Erythroblast (primary cell): ENCODE measurements around the gene PPP2R1A.
"Not testable (repeated sequence)": the region's sequence is repeated elsewhere in the genome, so short reads cannot be mapped to it uniquely, and the experiment has no call there.

ENCODE experiments used
- DNase-seq, 2 experiments: peaks; one replicate each; lab custom pipeline; 2025; lab: John Stamatoyannopoulos, UW
- GATA1 ChIP-seq: IDR thresholded peaks from 2 replicates; pipeline ENCODE4 v1.6.1; 2011; ENCODE audit warnings: low read depth, mild to moderate bottlenecking, control low read depth, low read length, moderate library complexity
- POLR2A ChIP-seq: IDR thresholded peaks from 2 replicates; pipeline ENCODE4 v1.6.1; 2011; ENCODE audit warnings: mild to moderate bottlenecking, low read length

The PPP2R1A gene

DNA sequence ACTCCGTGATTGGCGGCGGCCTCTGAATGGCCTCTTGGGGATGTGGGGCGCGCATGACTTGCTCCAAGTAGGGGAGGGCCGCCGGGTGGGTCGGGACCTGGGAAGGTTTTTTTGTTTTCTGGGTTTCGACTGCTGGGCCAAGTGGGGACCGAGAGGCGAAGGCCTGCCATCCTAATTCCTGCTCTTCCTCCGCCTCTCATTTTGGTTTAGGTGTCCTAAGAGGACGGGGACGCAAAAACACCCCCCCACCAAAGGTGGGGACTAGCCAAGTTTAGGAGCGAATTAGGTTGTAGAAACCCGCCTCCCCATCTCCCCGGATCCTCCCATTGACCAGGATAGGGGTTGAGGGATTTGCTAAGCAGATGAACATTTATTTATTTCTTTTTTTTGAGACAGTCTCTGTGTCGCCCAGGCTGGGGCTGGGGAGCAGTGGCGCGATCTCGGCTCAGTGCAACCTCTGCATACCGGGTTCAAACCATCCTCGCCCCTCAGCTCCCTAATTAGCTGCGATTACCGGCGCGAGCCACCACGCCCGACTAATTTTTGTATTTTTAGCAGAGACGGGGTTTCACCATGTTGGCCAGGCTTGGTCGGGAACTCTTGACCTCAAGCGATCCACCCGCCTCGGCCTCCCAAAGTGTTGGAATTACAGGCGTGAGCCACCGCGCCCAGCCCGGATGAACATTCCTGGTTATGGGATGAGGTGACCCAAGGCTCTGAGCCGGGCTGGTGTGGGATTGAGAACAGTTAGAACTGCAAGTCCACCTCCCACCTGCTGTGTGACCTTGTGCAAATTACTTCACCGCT is 838 bp downstream of the PPP2R1A start:
- DNase-seq, result no peak
- TF ChIP-seq POLR2A (no peak), GATA1 (no peak)

DNA sequence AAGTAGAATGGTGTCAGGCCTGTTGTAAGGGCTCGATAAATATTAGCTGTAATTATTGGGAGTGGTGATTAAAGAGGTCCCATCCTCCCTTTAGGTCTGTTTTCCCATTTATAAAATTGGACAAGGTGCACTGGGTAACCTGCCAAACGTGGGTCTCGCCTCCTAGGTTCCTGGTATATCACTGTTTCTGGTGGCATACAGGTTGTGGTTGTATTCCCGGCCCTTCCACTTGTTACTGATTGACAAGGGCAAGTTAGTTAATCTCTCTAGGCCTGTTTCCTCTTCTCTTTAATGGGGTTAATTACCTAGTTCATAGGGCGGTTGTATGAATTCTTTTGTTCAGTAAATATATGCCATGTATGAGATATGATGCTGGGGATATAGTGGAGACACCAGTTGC is 1.5 kb downstream of the PPP2R1A start:
- no peak for DNase-seq

DNA sequence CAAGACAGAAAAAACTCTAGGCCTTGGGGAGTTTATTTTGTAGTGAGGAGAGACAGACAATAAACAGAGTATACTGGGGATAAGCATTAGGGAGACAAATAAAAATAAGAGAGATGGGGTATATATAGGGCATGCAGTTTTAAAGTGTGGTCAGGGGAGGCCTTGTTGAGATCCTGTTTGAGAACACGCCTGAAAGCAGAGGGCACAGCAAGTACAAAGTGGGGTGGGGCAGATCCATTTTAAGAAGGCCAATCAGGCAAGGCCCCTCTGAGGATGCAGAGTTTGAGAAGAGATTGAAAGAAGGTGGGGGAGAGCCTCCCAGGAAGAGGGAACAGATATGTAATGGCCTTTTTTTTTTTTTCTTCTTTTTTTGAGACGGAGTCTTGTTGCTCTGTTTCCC is 2.1 kb downstream of the PPP2R1A start:
- TF ChIP-seq GATA1, result no peak
- TF ChIP-seq POLR2A, result no peak
- peak in 1 of 2 experiments; percentile 14 for DNase-seq

More for the DNA sequence above, 1.5 kb downstream of the PPP2R1A start:
- no peak for TF ChIP-seq GATA1
- no peak for TF ChIP-seq POLR2A

DNA sequence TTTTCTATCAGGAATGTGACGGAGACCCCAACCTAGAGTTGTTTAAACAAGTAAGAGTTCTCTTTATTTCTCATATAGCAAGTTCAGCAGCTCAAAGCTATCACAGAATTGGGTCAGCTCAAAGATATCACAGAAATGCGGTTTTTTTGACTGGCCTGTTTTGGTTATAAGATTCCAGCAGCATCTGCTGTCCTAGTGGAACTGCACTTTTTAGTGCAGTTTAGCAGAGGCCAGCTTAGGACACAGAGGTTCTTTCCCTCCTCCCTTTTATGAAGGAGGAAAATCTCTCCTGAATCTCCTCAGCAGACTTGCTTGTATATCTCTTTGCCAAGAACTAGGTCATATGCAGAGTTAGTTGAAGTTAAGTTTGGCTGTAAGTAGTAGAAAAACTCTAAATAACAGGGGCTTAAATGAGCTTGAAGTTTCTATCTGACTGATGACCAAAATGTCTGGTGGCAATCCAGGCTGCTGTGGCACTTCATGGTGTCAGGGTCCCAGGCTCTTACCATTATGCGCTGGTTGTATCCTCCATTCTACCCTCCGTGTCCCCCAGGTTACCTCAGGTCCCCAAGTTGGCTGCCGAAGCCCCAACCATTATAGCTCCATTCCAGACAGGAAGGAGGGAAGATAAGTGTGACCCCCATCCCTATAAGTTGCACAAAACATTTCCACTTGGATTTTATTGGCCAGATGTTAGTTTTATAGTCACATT is 6.6 kb downstream of the PPP2R1A start:
- TF ChIP-seq POLR2A (no peak), GATA1 (no peak)
- DNase-seq, result no peak

DNA sequence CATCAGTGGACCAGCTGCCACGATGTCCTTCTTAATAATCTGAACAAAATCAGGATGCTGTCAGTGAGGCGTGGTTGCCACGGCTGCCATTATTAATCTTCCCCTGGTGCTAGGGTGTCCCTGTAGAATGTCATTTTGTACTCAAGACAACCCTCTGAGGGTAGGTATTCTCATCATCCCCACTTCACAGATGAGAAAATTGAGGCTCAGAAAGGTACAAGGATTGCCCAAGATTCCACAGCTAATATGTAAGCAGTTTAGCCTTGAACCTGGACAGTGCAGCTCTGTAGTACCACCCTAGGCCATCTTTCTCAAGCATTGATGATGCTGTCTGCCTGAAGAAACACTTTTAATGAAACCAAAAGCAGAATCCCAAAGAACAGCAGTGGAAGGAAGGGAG is 8.1 kb downstream of the PPP2R1A start:
- no peak for DNase-seq
- TF ChIP-seq POLR2A (no peak), GATA1 (no peak)

DNA sequence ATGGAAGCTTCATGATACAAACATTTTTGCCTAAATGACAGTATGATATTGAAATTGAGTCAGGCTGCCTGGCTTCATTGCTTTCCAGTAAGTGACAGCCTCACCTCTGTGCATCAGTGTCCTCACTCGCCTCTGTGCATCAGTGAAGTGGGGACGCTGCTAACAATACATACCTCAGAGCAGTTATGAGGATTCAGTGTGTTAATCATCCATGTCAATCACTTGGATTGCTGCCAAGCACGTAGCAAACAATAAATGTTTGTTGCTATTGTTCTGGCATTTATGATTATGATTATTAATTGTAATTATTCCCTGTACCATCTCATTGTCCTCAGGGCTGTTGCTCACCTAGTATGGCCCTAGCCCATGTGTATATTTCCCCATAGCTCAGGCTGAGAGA is 8.8 kb downstream of the PPP2R1A start:
- DNase-seq, result no peak

DNA sequence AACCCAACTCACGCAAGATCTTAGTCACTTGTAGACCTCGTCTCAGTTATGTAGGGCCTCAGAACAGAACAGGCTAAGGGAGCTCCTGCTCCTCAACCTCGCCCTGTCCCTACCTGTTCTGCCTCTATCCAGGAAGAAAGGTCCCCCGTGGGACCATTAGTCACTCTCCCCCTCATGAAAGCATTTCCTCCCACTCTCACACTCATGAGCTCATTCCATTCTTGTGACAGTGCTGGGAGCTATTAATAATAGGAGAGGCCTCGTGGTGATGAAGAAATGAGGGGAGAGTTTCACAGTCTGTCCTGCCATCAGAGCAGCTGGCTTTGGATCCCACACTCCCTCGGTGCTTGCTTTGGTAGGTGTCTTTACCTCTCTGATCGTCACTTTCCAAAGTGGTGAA is 10.2 kb downstream of the PPP2R1A start:
- no peak for DNase-seq
- TF ChIP-seq GATA1 (no peak), POLR2A (no peak)

More for the DNA sequence above, 8.8 kb downstream of the PPP2R1A start:
- TF ChIP-seq POLR2A (no peak), GATA1 (no peak)

DNA sequence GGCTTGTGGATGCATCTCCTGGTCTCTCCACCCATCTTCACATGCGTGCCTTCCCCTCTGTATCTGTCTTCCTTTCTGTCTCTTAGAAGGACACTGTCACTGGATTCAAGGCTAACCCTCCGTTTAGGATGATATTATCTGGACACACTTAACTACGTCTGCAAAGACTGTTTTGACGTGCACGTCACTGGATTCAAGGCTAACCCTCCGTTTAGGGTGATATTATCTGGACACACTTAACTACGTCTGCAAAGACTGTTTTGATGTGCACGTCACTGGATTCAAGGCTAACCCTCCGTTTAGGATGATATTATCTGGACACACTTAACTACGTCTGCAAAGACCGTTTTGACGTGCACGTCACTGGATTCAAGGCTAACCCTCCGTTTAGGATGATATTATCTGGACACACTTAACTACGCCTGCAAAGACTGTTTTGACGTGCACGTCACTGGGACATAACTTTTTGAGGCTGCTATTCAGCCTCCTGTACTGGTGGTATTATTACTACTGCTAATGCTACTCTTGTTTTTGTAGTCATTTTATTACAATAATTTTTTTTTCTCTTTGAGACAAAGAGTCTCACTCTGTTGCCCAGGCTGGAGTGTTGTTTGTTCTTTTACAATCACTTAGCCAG is 11.0 kb downstream of the PPP2R1A start:
- DNase-seq, result not testable (repeated sequence)

DNA sequence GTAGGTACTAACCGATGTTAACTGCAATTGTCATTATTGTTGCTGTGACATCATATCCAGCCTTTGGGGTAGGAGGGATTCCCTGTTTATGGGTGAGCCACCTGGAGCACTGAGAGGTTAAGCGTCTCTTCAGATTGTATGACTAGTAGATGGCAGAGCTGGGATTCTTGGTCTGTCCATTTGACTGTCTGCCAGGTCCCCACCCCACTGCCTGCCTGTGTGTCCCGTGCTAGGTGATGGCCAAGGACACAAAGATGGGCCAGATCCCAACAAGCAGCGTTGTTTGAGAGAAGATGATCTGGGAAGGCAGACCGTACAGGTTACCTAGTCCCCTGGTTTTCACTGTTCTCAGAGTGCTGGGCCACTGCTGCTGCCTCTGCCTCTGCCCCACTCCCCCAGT is 16.6 kb downstream of the PPP2R1A start:
- TF ChIP-seq GATA1, result no peak
- no peak for TF ChIP-seq POLR2A
- DNase-seq, result no peak

DNA sequence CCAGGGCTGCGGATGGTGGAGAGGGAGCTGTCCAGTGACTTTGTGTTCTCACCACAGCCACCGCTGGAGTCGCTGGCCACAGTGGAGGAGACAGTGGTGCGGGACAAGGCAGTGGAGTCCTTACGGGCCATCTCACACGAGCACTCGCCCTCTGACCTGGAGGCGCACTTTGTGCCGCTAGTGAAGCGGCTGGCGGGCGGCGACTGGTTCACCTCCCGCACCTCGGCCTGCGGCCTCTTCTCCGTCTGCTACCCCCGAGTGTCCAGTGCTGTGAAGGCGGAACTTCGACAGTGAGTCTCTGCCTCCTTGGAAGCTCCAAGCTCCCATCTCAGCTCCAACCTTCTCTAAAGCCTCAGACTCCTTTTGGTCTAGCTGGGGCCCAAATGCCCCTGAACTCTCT is 21.4 kb downstream of the PPP2R1A start:
- TF ChIP-seq POLR2A, result no peak
- no peak for TF ChIP-seq GATA1

DNA sequence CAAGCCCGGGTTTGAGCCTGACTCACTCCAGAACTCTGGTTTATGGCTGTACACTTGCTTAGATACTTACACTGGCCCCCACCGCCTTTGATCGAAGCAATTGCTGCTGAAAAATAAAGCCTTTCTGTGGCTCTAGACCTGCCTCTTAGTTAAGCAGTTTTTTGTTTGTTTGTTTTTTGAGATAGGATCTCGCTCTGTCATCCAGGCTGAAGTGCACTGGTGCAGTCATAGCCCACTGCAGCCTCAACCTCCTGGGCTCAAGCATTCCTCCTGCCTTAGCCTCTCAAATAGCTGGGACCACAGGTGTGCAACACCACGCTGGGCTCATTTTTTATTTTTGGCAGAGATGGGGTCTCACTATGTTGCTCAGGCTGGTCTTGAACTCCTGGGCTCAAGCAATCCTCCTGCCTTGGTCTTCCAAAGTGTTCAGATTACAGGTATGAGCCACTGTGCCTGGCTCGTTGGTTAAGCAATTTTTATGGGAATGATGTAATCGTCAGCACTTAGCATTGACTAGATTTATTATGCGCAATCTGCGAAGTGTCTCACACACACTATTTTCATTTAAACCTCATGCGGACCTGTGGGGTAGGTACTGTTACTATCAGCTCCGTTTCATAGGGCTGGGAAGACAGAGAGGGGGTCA is 22.2 kb downstream of the PPP2R1A start:
- no peak for DNase-seq

More for the DNA sequence above, 21.4 kb downstream of the PPP2R1A start:
- DNase-seq, result no peak

DNA sequence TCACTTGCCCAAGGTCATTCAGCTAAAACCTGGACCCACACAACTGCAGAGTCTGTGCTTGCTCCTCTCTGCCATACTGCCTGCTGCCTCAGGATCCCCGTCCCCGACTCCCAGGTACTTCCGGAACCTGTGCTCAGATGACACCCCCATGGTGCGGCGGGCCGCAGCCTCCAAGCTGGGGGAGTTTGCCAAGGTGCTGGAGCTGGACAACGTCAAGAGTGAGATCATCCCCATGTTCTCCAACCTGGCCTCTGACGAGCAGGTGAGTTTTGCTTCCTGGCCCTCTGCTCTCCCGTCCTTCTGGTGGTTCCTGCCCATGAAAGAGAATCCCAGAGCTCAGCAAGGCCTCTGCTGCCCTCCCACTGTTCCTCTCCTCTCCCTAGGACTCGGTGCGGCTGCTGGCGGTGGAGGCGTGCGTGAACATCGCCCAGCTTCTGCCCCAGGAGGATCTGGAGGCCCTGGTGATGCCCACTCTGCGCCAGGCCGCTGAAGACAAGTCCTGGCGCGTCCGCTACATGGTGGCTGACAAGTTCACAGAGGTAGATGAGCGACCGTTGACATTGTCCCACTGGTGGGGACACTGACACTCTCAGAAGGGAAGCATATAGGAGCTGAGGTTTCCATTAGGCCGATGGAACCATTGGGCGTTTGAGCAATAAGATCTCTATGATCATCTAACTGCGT is 22.9 kb downstream of the PPP2R1A start:
- no peak for DNase-seq
- no peak for TF ChIP-seq GATA1
- TF ChIP-seq POLR2A, result no peak

More for the DNA sequence above, 22.2 kb downstream of the PPP2R1A start:
- TF ChIP-seq POLR2A (no peak), GATA1 (no peak)

DNA sequence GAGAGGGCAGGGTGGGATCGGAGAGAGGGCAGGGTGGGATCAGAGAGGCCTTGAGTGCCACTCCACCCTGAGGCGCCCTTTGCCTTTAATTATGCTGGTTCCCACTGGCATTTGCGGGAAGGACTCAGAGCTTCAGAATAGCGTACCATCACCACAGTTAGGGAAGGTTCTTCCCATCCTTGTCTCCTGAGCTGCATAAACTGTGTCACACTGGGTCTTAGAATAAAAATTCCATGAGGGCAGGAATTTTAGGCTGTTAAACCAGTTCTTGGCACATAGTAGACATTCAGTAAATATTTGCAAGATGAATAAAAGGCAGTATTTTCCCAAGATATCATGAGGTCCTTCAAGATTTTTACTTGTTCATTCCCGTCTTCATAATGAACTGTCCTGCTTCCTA is 24.4 kb downstream of the PPP2R1A start:
- no peak for DNase-seq
- TF ChIP-seq GATA1 (no peak), POLR2A (no peak)
